ENCODE measurements around the gene RXRG. TPM values are rescaled to one million over a fixed set of nuclear protein-coding genes. Genes with fewer than 3 reads are reported as not detected.

RXRG gene
- total and polyA plus RNA-seq, 2 donors (not counting 1 experiment from before 2014, with no cell fraction given): under 0.01 to 0.31 TPM

GRCh38 chr1:165456114-165456513 lies 11.2 kb upstream of the RXRG start:
- Histone ChIP-seq H3K4me1 (ENCODE audit: control insufficient read depth, extremely low read depth, insufficient read depth, low read length) (no peaks in the 10 kb centered on the region), H4K20me1 (ENCODE audit: control insufficient read depth, extremely low read depth, insufficient read depth, low read length) (no peaks in the 10 kb centered on the region), H3K4me2 (ENCODE audit: extremely low read depth, insufficient read depth, low read length) (no peak overlapping the region), H3K27ac (ENCODE audit: insufficient read depth, low read length) (no peak overlapping the region), H3K9ac (ENCODE audit: insufficient read depth, low read length) (no peak overlapping the region), H3K79me2 (ENCODE audit: control insufficient read depth, insufficient read depth, low read length) (no peaks in the 10 kb centered on the region), H3K36me3 (ENCODE audit: control insufficient read depth, insufficient read depth, low read length) (no peaks in the 10 kb centered on the region), H3K4me3 (replicated peaks in 1 of 4; ENCODE audit: control extremely low read depth in 1 of 4, insufficient read depth in 1 of 4, low read depth in 3 of 4, low read length in 4 of 4) (no peak overlapping the region), H2AFZ (ENCODE audit: low read length) (no peak overlapping the region), H3K9me3 (ENCODE audit: control insufficient read depth, insufficient read depth, low read depth, low read length) (no peaks in the 10 kb centered on the region), H3K27me3 (ENCODE audit: control insufficient read depth, insufficient read depth, low read length) (no peaks in the 10 kb centered on the region)
- DNase-seq (ENCODE audit: low read depth in 2 of 2): no peak
- TF ChIP-seq EZH2 (IDR thresholded peaks at IDR 0.05; ENCODE audit: low read length, missing control alignments): no peak

- DNase-seq (ENCODE audit: low read depth in 2 of 2): no peak
- no peaks in the 10 kb centered on the region for H3K27me3 ChIP-seq (ENCODE audit: control insufficient read depth, insufficient read depth, low read length)
- H3K4me3 ChIP-seq (replicated peaks in 1 of 4; ENCODE audit: control extremely low read depth in 1 of 4, insufficient read depth in 1 of 4, low read depth in 3 of 4, low read length in 4 of 4): no peak overlapping the region
- no peak overlapping the region for H2AFZ ChIP-seq (ENCODE audit: low read length)
- H3K36me3 ChIP-seq (ENCODE audit: control insufficient read depth, insufficient read depth, low read length): no peaks in the 10 kb centered on the region
- H3K9me3 ChIP-seq (ENCODE audit: control insufficient read depth, insufficient read depth, low read depth, low read length): no peaks in the 10 kb centered on the region
- TF ChIP-seq EZH2 (IDR thresholded peaks at IDR 0.05; ENCODE audit: low read length, missing control alignments) (no peak), CTCF (conservative IDR thresholded peaks at IDR 0.05 in 1 of 2, IDR thresholded peaks at IDR 0.05 in 1 of 2; ENCODE audit: low read depth in 1 of 2, low read length in 2 of 2) (no peak)
- no peak overlapping the region for H3K4me2 ChIP-seq (ENCODE audit: extremely low read depth, insufficient read depth, low read length)
- no peak overlapping the region for H3K27ac ChIP-seq (ENCODE audit: insufficient read depth, low read length)
- H3K79me2 ChIP-seq (ENCODE audit: control insufficient read depth, insufficient read depth, low read length): no peaks in the 10 kb centered on the region
- H3K9ac ChIP-seq (ENCODE audit: insufficient read depth, low read length): no peak overlapping the region
- no peaks in the 10 kb centered on the region for H3K4me1 ChIP-seq (ENCODE audit: control insufficient read depth, extremely low read depth, insufficient read depth, low read length)
- H4K20me1 ChIP-seq (ENCODE audit: control insufficient read depth, extremely low read depth, insufficient read depth, low read length): no peaks in the 10 kb centered on the region
These were observed 10.2 kb upstream of the RXRG start for GRCh38 chr1:165455111-165455510.

GRCh38 chr1:165454091-165454610 lies 9.2 kb upstream of the RXRG start:
- no peak for DNase-seq (ENCODE audit: low read depth in 2 of 2)
- TF ChIP-seq EZH2 (IDR thresholded peaks at IDR 0.05; ENCODE audit: low read length, missing control alignments): no peak
- TF ChIP-seq CTCF (conservative IDR thresholded peaks at IDR 0.05 in 1 of 2, IDR thresholded peaks at IDR 0.05 in 1 of 2; ENCODE audit: low read depth in 1 of 2, low read length in 2 of 2): no peak
- H3K79me2 ChIP-seq (ENCODE audit: control insufficient read depth, insufficient read depth, low read length): no peaks in the 10 kb centered on the region

More at GRCh38 chr1:165454091-165454610, 9.2 kb upstream of the RXRG start:
- Histone ChIP-seq H2AFZ (ENCODE audit: low read length) (no peak overlapping the region), H3K9me3 (ENCODE audit: control insufficient read depth, insufficient read depth, low read depth, low read length) (no peaks in the 10 kb centered on the region), H3K27me3 (ENCODE audit: control insufficient read depth, insufficient read depth, low read length) (no peaks in the 10 kb centered on the region), H3K27ac (ENCODE audit: insufficient read depth, low read length) (no peak overlapping the region), H3K4me2 (ENCODE audit: extremely low read depth, insufficient read depth, low read length) (no peak overlapping the region), H3K9ac (ENCODE audit: insufficient read depth, low read length) (no peak overlapping the region), H3K4me3 (replicated peaks in 1 of 4; ENCODE audit: control extremely low read depth in 1 of 4, insufficient read depth in 1 of 4, low read depth in 3 of 4, low read length in 4 of 4) (no peak overlapping the region), H3K4me1 (ENCODE audit: control insufficient read depth, extremely low read depth, insufficient read depth, low read length) (no peaks in the 10 kb centered on the region), H3K36me3 (ENCODE audit: control insufficient read depth, insufficient read depth, low read length) (no peaks in the 10 kb centered on the region), H4K20me1 (ENCODE audit: control insufficient read depth, extremely low read depth, insufficient read depth, low read length) (no peaks in the 10 kb centered on the region)

Measured in fibroblast of lung (primary cell).